Cerebellar nuclear complex (tissue), 1 donor: ENCODE results near the gene PIBF1.
"Not testable (repeated sequence)": the region's sequence is repeated elsewhere in the genome, so short reads cannot be mapped to it uniquely, and the experiment has no call there.

Source experiments
- DNase-seq, 2 experiments: peaks; one replicate each; lab custom pipeline; 2025; lab: John Stamatoyannopoulos, UW

The PIBF1 gene

DNA sequence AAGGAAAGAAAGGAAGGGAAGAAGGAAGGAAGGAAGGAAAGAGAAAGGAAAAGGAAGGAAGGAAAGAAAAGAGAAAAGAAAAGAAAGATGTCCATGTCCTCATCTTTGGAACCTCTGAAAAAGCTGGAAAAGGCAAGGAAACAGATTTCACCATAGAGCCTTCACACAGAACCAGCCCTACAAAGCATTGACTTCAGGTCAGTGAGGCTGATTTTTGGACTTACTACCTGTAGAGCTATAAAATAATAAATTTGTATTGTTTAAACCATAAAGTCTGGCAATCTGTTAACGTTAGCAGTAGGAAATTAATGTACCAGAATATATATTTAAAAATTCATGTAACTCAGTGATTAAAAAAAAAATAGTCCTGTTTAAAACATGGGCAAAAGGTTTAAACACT, 130.0 kb downstream of the PIBF1 start:
- no peak for DNase-seq

DNA sequence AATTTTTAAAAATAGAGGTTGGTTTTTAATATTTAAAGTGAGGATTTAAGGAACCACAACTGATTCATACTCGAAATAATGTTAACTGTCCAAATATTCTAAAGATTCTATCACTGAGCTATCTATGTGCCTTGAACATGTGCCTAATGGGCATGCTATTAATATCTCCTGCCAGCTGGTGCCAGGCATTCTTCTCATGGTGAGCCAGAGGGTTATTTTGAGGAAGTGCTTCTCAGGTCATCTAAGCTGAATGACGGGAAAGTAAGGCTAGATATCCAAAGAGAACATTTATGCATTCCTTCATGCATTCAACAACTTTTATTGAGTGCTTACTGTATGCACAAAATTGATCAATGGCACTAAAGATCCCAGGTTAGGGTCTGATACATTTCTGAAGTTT, 138.2 kb downstream of the PIBF1 start:
- DNase-seq = no peak

DNA sequence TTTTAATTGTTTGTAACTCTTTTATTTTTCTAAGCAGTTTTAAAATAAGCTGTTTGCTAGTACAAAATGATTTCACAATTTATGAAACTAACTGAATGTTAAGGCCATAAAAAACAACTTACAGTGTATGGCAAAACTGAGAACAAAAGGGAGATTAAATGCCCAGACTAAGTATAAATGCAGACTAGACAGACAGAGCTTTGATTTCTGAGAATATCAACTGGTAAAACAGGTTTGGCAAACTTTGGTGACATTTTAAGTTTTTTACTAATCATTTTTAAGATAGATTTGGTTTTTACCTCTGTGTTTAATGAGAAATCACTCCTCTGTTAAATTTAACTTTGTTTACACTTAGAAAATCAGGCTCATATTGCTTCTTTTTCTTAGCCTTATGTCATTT, 149.4 kb downstream of the PIBF1 start:
- no peak for DNase-seq

DNA sequence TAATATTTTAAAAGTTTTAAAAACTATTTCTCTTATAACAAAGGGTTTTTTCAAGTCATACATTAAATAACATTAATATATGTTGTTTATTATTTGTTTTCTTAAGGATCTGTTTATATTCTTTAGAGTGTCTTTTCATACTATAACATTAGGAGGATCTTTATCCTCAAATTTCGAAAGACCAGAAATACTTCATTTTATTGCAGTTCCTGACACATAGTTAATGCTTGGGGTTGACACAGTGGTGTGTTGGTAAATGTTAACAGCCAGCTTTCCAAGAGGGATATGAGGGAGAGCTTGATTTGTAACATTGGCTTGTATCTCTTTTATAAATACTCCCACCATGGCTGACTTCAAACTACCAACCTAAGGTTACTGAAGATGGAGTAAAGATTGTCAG, 150.3 kb downstream of the PIBF1 start:
- DNase-seq = no peak

DNA sequence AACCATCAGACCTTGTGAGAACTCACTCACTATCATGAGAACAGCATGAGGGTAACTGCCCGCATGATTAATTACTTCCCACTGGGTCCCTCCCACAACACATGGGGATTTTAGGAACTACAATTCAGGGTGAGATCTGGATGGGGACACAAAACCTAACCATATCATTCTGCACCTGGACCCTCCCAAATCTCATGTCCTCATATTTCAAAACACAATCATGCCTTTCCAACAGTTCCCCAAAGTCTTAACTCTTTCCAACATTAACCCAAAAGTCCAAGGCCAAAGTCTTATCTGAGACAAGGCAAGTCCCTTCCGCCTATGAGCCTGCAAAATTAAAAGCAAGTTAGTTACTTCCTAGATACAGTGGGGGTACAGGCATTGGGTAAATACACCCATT, 164.3 kb downstream of the PIBF1 start:
- DNase-seq = not testable (repeated sequence)

DNA sequence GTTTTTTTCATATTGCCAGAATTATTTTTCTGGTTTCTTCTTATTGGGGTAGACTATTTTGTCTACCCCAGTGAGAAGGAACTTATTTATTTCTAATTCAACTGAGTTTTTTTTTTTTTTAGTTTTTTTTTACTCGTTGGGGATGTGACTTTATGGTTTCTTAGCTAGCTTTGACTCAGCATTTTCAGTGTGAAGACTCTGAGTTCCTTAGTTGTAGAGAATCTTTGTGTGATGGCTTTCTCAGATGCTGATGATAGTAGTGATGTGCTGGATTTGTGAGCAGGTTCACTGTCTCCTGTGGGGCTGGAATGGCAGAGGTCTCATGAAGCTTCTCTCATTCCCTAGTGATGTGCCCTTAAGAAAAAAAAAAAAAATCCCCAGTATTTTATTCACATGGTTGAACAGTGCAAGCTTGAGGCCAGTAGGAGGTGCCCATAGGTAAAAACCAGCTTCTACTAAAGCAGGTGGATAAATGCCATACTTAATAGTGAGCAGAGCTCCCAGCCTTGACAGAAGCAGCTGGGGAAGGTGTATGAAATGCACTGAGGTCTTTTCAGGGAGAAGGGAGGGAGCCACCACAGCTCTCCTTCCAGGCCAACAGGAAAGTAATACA, 170.7 kb downstream of the PIBF1 start:
- no peak for DNase-seq

DNA sequence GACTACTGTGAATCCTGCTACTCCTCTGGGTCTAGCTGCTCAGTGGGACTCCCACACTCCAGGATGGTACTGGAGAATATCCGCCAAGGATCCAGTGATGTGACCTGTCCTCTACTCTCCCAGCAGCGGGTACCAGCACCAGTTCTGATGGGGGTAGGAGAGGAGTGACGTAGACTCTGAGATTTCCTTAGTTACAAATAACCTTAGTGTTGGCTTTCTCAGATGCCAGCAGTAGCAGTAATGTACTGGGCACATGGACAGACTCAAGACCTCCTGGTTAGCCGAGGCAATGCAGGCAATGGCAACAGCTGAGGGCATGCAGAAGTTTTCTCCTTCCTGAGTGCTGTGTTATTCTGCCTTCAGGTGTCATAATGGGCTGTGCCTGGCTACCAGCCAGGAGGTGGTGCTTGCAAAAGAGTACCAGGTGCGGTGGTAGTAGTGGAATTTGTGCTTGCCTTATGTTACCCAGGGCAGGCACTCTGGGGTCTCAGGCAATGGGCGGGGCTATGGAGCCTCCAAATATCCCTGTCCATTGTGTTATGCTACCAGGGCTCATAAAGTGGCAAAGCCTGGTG, 171.5 kb downstream of the PIBF1 start:
- no peak for DNase-seq

DNA sequence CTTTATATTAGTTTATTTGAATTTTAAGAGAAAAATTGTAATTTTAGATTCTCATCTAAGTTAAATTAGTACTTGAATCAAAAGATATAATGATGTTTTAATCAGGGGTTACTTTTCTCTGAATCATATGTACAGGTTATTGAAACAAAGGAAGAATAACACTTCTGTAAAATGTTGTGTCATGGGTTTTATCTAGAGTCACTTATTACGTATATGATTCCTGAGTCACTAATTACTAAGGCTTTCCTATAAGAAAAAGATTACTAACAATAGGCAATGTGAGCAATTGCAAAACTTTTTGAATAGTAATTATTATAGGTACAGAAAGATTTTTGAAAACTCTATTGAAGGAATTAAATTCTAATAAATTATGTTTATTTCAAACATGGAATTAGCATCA, 177.7 kb downstream of the PIBF1 start:
- no peak for DNase-seq

DNA sequence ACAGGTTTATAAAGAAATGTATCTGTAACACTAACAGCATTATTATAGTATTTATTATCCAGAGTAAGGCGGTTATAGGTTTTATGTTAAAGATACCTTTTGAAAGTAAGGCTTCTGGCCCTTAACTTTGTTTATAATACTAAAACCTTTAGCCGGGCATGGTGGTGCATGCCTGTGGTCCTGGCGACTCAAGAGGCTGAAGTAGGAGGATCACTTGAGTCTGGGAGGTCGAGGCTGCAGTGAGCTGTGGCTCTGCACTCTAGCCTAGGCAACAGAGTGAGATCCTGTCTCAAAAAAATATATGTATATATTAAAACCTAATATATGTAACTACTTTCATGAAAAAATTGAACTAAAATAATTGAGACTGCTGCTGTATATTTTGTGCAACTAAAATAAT, 178.2 kb downstream of the PIBF1 start:
- DNase-seq = no peak

DNA sequence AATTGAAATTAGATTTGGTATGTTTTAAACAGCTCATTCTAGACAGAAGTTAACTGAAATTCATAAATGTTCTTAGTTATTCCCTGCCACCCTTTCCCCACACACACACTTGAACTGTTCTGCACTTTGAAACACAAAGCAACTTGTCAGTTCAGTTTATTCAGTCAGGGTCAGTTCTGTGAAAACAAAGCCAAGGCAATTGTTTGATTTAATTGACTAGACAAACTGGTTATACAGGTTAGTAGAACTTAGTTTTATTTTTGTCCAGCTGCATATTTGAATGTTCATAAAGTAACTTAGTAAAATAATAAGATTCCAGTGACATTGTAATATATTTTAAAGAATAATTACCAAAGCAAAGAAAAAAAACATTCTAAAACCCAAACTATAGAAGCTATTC, 178.6 kb downstream of the PIBF1 start:
- DNase-seq = no peak

DNA sequence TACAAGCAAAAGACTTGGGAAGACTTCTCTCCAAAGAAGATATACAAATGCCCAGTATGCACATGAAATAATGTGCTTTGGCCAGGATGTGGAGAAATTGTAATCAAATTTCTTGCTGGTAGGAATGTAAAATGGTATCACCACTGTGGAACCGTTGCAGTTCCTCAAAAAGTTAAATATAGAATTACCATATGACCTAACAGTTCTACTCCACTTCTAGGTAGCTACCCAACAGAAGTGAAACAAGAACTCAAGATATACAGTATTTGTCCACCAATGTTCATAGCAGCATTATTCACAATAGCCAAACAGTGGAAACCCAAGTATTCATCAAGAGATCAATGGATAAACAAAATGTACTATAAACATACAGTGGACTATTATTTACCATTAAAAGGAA, 181.8 kb downstream of the PIBF1 start:
- no peak for DNase-seq

DNA sequence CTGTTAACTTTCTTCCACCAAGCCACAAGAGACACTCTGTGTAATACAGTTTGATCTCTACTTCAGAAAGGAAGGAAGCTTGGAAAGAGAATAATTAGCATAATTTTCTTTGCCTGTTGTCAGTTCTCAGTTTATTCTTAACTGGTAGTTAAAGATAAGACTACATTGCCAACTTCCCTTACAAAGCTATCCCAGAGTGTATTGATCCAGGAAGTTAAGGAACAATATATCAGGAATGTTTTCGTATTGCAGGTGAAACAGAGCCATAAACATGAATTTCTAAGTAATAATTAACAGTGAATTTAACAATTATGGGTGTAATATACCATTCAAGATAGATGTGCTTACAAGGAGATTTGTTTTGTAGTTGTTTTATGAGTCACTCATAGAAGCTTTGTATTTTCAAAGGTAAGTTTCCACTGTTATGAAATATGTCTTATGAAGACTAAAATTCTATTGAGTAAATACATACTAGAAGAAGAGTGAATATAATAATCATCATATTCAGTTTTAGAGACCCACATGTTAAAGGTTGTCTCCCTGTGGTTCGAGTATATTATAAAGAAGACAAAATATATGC, 188.5 kb downstream of the PIBF1 start:
- no peak for DNase-seq

DNA sequence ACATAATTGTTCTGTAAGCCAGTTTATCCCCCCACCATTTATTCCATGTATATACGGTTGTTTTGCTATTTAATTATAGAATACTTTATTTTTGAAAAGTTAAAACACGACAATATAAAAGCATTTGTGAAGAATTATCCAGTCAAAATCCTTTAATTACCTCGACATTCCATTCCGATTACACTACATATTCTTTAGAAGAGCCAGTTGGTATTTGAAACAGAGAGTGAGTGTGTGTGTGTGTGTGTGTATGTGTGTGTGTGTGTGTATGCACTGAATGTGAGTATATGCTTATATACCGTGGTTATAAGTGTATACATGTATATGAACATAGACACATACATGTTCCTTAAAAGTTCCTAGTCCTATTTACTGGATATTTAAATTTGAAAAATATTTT, 189.0 kb downstream of the PIBF1 start:
- no peak for DNase-seq

DNA sequence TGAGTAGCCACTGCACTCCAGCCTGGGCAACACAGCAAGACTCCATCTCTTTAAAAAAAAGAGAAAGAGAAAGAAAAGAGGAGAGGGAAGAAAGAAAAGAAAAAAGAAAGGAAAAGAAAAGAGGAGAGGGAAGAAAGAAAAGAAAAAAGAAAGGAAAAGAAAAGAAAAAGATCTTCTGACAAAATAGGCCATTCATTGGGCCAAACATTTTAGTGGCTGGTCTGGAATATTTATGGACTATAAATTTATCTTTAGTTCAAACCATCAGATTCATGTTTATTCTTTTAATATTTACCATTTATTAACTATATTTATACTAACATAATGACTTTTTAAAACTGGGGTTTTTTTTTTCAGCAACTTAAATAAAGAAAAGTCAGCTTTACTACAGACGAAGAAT, 191.3 kb downstream of the PIBF1 start:
- no peak for DNase-seq

DNA sequence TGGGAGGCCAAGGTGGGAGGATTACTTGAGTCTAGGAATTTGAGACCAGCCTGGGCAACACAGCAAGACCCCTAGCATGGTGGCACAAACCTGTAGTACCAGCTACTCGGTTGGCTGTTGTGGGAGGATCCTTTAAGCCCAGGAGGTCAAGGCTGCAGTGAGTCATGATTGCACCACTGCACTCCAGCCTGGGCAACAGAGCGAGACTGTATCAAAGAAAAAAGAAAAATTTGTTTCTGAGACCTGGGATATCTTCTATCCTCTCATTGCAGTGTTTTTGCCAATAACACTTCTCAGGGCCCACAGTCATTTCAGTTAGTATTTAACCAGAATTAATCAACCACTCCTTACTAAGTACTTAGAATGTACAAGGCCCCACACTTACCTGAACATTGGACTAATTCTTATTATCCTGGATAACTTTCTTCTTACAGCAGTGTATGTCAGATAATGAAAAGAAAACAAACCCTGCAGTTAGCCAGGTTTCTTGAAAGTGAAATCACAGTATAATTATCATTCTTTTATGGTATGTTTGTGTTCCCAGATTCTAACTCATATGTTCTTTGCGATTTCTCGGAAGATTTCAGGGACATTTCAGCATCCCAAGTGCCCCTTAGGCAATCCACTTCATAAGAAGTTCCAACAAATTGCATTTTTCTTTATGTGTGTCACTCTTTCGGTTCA, 201.3 kb downstream of the PIBF1 start:
- no peak for DNase-seq

DNA sequence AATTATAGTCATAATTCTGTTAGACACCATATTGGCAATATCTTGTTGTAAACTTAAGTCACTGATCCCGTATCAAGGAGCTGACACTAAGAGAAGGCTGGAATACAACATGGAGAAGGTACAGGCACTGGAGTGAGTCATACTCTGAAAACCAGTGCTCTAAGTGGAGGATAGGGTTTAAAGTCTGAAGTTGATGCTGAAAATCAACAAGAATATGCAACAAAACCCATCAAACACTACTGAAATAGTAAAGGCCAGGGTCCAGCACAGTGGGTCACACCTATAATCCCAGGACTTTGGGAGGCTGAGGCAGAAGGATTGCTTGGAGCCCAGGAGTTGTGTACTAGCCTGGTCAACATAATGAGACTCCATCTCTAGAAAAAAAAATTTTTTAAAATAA, 203.7 kb downstream of the PIBF1 start:
- no peak for DNase-seq

DNA sequence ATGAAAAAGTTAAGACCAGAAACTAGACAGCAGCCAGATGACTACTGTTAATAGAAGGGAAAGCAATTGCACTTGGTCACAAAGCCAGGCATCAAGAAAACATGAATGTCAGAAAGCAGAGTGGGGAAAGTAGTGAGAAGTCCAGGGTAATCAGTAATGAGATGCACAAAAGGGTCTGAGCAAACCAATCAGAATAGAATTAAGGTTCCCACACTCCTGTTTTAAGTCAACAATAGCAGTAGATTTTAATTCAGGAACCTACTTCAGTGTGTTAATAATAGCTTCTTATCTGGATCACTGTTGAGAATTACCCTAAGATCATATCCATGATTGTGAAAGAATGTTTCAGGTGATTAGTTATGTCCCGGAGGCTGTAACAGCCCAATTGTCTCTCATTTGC, 204.3 kb downstream of the PIBF1 start:
- DNase-seq = no peak

DNA sequence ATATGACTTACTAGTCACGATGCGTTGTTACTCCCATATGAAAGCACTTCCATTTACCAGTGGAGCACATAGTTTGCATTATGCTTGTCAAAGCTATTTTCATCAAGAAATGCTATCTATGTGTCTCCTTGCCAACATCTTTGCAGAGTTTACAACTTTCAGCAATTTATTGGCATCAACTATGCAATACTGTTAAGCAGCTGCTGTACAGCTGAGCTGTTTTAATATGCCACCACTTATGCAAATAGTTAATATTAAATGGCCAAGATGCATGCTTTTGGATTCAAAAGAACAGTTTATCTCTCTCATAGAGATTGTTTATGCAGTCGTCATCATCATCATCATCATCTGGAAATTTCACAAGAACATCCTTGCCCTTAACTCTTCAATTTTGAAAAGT, 209.0 kb downstream of the PIBF1 start:
- no peak for DNase-seq

DNA sequence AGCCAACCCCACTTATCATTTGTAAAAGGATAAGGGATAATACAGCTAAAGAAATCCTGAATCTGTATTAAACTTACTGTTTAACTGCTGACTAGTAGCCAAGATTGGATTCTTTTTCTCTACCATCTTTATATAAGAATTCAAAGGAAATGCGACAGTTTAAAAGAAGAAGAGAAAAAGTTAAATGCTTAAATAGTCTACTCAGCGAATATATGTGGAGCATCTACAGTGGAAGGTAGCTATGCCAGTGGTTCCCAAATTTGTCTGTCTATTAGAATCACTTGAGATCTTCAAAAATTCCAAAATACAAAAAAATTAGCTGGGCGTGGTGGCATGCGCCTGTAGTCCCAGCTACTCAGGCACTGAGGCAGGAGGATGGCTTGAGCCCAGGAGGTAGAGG, 216.1 kb downstream of the PIBF1 start:
- no peak for DNase-seq

DNA sequence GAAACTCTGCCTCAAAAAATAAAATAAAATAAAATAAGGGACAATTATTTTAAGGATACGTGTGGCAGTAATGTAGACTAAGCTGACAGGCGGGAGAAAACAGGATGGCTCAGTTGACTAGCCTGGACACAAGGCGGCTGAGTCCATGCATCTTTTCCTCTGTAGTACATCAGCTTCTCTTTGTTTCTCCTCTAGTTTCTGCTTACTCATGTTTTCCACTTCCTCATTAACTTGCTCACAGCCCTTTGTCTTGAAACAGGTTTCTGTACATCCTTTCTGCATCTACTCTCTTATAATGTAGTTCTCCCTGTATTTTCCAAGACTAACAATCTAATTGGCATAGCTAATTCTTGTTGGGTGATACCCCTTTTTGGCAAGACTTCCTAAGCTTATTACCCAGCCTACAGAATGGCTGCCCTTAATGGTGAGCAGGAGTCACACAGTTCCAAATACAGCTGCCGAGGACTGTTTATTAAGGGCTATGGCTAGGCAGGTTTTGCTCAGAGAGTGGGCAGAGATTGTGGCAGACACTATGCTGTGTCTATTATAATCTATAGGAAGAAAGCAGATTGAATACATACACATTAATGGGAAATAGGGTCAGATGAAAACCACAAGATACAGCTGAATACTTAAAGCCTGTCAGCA, 218.2 kb downstream of the PIBF1 start:
- no peak for DNase-seq

DNA sequence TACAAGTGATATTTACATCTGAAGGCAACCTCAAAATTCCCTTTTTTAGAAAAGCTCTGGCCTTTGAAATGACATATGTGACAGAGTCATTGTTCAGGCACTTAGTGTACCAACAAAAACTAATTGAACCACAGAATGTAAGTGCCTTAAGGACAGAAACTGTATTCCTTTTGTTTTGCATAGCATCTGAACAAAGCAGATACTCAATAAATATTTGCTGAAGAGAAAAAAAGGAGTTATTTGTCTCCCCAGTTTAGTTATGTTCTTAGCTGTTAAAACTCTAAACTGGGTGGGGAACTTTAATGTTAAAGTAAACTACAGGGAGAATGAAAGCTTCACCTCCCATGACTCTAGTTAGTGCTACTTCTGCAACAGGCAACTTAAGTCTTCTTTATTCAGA, 220.0 kb downstream of the PIBF1 start:
- no peak for DNase-seq

DNA sequence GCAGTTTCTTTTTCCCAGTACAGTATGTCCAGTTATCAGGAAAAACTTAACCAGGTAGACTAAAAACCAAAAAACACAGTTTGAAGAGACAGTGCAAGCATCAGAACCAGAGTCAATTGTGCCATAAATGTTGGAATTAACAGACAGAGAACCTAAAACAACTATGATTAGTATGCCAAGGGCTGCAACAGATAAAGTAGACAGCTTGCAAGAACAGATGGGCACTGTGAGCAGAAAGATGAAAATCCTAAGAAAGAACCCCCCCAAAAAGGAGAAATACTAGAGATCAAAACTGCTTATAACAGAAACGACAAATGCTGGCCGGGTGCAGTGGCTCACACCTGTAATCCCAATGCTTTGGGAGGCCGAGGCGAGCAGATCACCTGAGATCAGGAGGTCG, 229.8 kb downstream of the PIBF1 start:
- no peak for DNase-seq

DNA sequence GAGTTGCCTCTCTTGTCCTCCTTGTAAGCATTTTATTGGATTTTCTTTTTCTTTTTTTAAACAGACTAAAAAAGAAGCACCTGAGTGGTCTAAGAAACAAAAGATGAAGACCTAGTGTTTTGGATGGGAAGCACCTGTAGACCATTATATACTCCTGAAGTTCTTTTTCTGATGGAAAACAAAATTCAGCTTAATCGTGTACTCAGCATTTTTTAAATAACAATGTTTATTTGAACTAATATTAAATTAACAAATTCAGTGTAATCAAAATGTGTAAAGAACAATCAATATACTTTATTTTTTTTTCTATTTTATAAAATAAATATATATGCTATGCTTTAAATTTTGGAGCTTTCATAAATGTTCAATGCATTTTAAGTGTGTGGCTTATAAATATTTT, 233.9 kb downstream of the PIBF1 start:
- DNase-seq = no peak
